ENCODE data around the gene PABPN1. TPM values are rescaled to one million over a fixed set of nuclear protein-coding genes. Genes with fewer than 3 reads are reported as not detected.

PABPN1 gene
- total and polyA plus RNA-seq, 2 of the 13 experiments (the other 11 are each of a cell fraction or from before 2014, with no cell fraction given) = 233 to 524 TPM

GRCh38 chr14:23327947-23328744, 6.9 kb downstream of the PABPN1 start (continued):
- TF ChIP-seq AFF4 (CRISPR knock-in tag; IDR thresholded peaks at IDR 0.05) (no peak; the same call in 1 of the 2 replicates), ZNF501 (CRISPR knock-in tag; IDR thresholded peaks at IDR 0.05) (no peak), TFDP2 (CRISPR knock-in tag; IDR thresholded peaks at IDR 0.05) (no peak), NR2F1 (CRISPR knock-in tag; IDR thresholded peaks at IDR 0.05) (0 out of 4 replicates have a peak, but pooled peaks of 1 of the 2 experiments have one; percentile 47), ELK4 (CRISPR knock-in tag; IDR thresholded peaks at IDR 0.05; ENCODE audit: borderline replicate concordance) (no peak), MBNL3 (CRISPR knock-in tag; conservative IDR thresholded peaks at IDR 0.05) (no peak), ZNF720 (CRISPR knock-in tag; IDR thresholded peaks at IDR 0.05) (no peak), IRF2 (CRISPR knock-in tag; IDR thresholded peaks at IDR 0.05) (0 out of 2 replicates have a peak, but pooled peaks have one; percentile 45), THAP8 (CRISPR knock-in tag; IDR thresholded peaks at IDR 0.05; ENCODE audit: borderline replicate concordance) (no peak), KAT2B (IDR thresholded peaks at IDR 0.05; ENCODE audit: borderline replicate concordance, low read depth, low read length) (no peak), UBTF (CRISPR knock-in tag; IDR thresholded peaks at IDR 0.05) (no peak), IKZF1 (IDR thresholded peaks at IDR 0.05) (no peak), FOXK2 (IDR thresholded peaks at IDR 0.05) (no peak), HMG20B (CRISPR knock-in tag; conservative IDR thresholded peaks at IDR 0.05) (0 out of 2 replicates have a peak, but pooled peaks have one; percentile 17), SP5 (CRISPR knock-in tag; IDR thresholded peaks at IDR 0.05; ENCODE audit: borderline replicate concordance, low read depth) (peak; percentile 52; the same call in 1 of the 2 replicates), TSC22D2 (CRISPR knock-in tag; IDR thresholded peaks at IDR 0.05; ENCODE audit: borderline replicate concordance) (no peak)
